OCI-LY1 (cell line): ENCODE measurements around the gene FBXO47.
"Not testable (repeated sequence)": the region's sequence is repeated elsewhere in the genome, so short reads cannot be mapped to it uniquely, and the experiment has no call there.

Experiments
- H2AFZ ChIP-seq: fragments of 200-600 bp; sonication (generic), shearing (Covaris generic); 2 replicates; pipeline ENCODE4 v1.6.0; 2014; ENCODE audit warnings: antibody characterized with exemption, mild to moderate bottlenecking, low read length
- H3F3A ChIP-seq: fragments of 200-600 bp; sonication (generic), shearing (Covaris generic); 2 replicates; pipeline ENCODE4 v1.6.0; 2014; ENCODE audit warnings: mild to moderate bottlenecking, antibody characterized with exemption, low read length, moderate library complexity; ENCODE audit not compliant: insufficient read depth
- H3K27ac ChIP-seq: fragments of 200-600 bp; sonication (generic); 2 replicates; pipeline ENCODE4 v1.5.1; 2014; ENCODE audit warnings: low read length, mixed run types, mild to moderate bottlenecking, low read depth; ENCODE audit not compliant: poor library complexity, severe bottlenecking
- H3K27me3 ChIP-seq: fragments of 200-600 bp; sonication (generic); 2 replicates; pipeline ENCODE4 v1.6.0; 2014; ENCODE audit warnings: antibody characterized with exemption, mild to moderate bottlenecking, low read length, moderate library complexity; ENCODE audit not compliant: insufficient read depth
- H3K36me3 ChIP-seq: fragments of 200-600 bp; sonication (generic); 2 replicates; pipeline ENCODE4 v1.6.1; 2014; ENCODE audit warnings: mild to moderate bottlenecking, antibody characterized with exemption, low read length, moderate library complexity, mixed read lengths; ENCODE audit not compliant: insufficient read depth
- H3K4me1 ChIP-seq: fragments of 200-600 bp; sonication (generic); 2 replicates; pipeline ENCODE4 v1.5.1; 2014; ENCODE audit warnings: mild to moderate bottlenecking, low read length, moderate library complexity; ENCODE audit not compliant: insufficient read depth, severe bottlenecking
- H3K4me2 ChIP-seq: fragments of 200-600 bp; sonication (generic), shearing (Covaris generic); 2 replicates; pipeline ENCODE4 v1.6.1; 2014; ENCODE audit warnings: low read length
- H3K4me3 ChIP-seq: fragments of 200-600 bp; sonication (generic); 2 replicates; pipeline ENCODE4 v1.5.1; 2014; ENCODE audit warnings: low read length, low read depth, mild to moderate bottlenecking, mixed read lengths; ENCODE audit not compliant: poor library complexity, severe bottlenecking
- H3K79me2 ChIP-seq: fragments of 200-600 bp; shearing (Covaris generic); 2 replicates; pipeline ENCODE4 v1.6.1; 2016; ENCODE audit warnings: mixed run types, low read length, mixed read lengths; ENCODE audit not compliant: insufficient read depth
- H3K9ac ChIP-seq: fragments of 200-600 bp; sonication (generic), shearing (Covaris generic); 2 replicates; pipeline ENCODE4 v1.6.1; 2014; ENCODE audit warnings: mild to moderate bottlenecking, low read length, mixed read lengths
- H3K9me2 ChIP-seq: fragments of 200-600 bp; sonication (generic), shearing (Covaris generic); 2 replicates; pipeline ENCODE4 v1.6.1; 2014; ENCODE audit warnings: low read depth, mild to moderate bottlenecking, low read length, mixed read lengths
- H3K9me3 ChIP-seq: fragments of 200-600 bp; shearing (Covaris generic); 2 replicates; pipeline ENCODE4 v1.6.1; 2014; ENCODE audit warnings: low read length, mixed read lengths
- H4K20me1 ChIP-seq: fragments of 200-600 bp; sonication (generic), shearing (Covaris generic); 2 replicates; pipeline ENCODE4 v1.6.0; 2016; ENCODE audit warnings: mild to moderate bottlenecking, low read length; ENCODE audit not compliant: insufficient read depth
- EZH2 ChIP-seq: fragments of 200-600 bp; sonication (generic), shearing (Covaris generic); IDR thresholded peaks from 2 replicates; pipeline ENCODE4 v1.8.0; 2017; ENCODE audit warnings: borderline replicate concordance, mixed run types, mild to moderate bottlenecking, antibody characterized with exemption, low read length, moderate library complexity, mixed read lengths
- TF ChIP-seq, protein P1 (sequence below): fragments of 200-600 bp; sonication (generic), shearing (Covaris generic); IDR thresholded peaks from 2 replicates; pipeline ENCODE4 v1.5.1; 2017; ENCODE audit warnings: mild to moderate bottlenecking, antibody characterized with exemption, low read length, moderate library complexity, mixed read lengths

The FBXO47 gene

DNA sequence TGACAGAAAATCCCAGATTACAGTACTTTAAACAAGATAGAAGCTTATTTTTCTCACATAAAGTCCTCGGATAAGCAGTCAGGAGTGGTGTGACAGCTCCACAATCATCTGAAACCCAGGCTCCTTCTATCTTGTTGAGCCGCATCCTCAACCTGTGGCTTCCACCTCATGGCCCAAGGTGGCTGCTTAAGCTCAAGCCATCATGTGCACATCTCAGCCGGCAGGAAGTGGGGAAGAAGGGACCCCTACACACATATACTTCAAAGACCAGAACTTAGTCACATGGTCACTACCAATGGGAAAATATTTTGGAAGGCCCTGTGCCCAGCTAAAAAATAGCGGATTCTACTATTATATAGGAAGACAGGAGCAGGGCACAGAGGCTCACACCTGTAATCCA, 11.0 kb upstream of the FBXO47 start:
- Histone ChIP-seq H3K4me2 (no peak overlapping the region), H2AFZ (no peak overlapping the region), H4K20me1 (no peaks in the 10 kb centered on the region), H3K9me2 (no peaks in the 10 kb centered on the region), H3F3A (no peaks in the 10 kb centered on the region), H3K9me3 (no peaks in the 10 kb centered on the region), H3K27ac (no peak overlapping the region), H3K36me3 (no peaks in the 10 kb centered on the region), H3K9ac (no peak overlapping the region), H3K79me2 (no peaks in the 10 kb centered on the region), H3K27me3 (no peaks in the 10 kb centered on the region), H3K4me1 (no peaks in the 10 kb centered on the region), H3K4me3 (no peak overlapping the region)
- no peak for TF ChIP-seq EZH2
- TF ChIP-seq, protein P1, sequence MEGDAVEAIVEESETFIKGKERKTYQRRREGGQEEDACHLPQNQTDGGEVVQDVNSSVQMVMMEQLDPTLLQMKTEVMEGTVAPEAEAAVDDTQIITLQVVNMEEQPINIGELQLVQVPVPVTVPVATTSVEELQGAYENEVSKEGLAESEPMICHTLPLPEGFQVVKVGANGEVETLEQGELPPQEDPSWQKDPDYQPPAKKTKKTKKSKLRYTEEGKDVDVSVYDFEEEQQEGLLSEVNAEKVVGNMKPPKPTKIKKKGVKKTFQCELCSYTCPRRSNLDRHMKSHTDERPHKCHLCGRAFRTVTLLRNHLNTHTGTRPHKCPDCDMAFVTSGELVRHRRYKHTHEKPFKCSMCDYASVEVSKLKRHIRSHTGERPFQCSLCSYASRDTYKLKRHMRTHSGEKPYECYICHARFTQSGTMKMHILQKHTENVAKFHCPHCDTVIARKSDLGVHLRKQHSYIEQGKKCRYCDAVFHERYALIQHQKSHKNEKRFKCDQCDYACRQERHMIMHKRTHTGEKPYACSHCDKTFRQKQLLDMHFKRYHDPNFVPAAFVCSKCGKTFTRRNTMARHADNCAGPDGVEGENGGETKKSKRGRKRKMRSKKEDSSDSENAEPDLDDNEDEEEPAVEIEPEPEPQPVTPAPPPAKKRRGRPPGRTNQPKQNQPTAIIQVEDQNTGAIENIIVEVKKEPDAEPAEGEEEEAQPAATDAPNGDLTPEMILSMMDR: no peak

DNA sequence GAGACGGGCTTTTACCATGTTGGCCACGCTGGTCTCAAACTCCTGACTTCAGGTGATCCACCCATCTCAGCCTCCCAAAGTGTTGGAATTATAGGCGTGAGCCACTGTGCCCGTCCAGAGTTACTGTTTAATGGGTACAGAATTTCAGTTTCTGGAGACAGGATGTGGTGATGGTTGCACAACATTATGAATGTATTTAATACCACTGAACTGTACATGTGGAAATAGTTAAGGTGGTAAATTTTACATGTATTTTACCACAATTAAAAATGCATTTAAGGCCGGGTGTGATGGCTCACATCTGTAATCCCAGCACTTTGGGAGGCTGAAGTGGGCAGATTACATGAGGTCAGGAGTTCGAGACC, 9.0 kb upstream of the FBXO47 start:
- H2AFZ ChIP-seq, H3K9me2 ChIP-seq, H3K4me3 ChIP-seq, H3K36me3 ChIP-seq, H3K27ac ChIP-seq, H3K27me3 ChIP-seq, H3K9ac ChIP-seq, H3K9me3 ChIP-seq, H3F3A ChIP-seq, H3K4me2 ChIP-seq, H3K4me1 ChIP-seq, H4K20me1 ChIP-seq, H3K79me2 ChIP-seq: not testable (repeated sequence)

DNA sequence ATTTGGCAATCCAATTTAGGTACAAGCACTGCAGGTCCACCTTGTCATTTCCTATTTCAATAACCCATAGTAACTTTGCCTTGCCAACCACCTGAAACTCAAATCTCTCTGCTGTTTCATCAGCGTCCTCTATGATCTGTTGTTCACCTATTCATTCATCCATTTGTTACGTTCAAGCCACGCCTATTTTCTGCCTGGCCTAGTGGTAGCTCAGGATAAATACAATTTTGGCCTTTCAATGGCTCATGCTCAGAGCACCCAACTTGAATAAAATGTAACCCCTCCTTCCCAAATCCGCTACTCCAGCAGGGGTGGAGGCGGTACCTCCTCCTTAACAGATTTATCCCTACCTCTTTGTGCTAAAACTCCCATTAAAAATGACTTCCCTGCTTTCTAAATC, 3.6 kb upstream of the FBXO47 start:
- no peak overlapping the region for H3K4me3 ChIP-seq
- no peaks in the 10 kb centered on the region for H3K9me2 ChIP-seq
- H3K4me1 ChIP-seq: peaks cover 10% of the 10 kb centered on the region
- no peaks in the 10 kb centered on the region for H3K9me3 ChIP-seq
- H4K20me1 ChIP-seq: no peaks in the 10 kb centered on the region
- no peak overlapping the region for H3K4me2 ChIP-seq
- no peak overlapping the region for H3K27ac ChIP-seq
- no peaks in the 10 kb centered on the region for H3K79me2 ChIP-seq
- peaks cover 8% of the 10 kb centered on the region; the same call in 1 of the 2 replicates for H3K27me3 ChIP-seq
- no peaks in the 10 kb centered on the region for H3K36me3 ChIP-seq
- no peaks in the 10 kb centered on the region for H3F3A ChIP-seq
- no peak overlapping the region for H2AFZ ChIP-seq
- no peak overlapping the region for H3K9ac ChIP-seq
- no peak for TF ChIP-seq EZH2
- TF ChIP-seq, protein P1: no peak

DNA sequence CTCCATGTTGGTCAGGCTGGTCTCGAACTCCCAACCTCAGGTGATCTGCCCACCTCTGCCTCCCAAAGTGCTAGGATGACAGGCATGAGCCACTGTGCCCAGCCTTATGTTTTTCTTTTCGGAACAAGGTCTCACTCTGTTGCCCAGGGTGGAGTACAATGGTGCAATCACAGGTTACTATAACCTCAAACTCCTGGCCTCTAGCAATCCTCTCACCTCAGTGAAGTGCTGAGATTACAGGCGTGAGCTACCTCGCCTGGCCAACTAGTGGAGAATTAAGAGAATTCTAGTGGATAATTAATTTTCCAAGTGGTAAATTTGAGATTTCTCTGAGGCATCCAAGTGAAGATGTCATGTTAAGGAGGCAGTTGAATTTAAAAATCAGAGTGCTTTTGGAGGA, 2.9 kb upstream of the FBXO47 start:
- no peaks in the 10 kb centered on the region for H3K9me2 ChIP-seq
- H3K79me2 ChIP-seq: no peaks in the 10 kb centered on the region
- no peaks in the 10 kb centered on the region for H3K9me3 ChIP-seq
- H3K4me2 ChIP-seq: no peak overlapping the region
- TF ChIP-seq, protein P1: no peak
- TF ChIP-seq EZH2: no peak
- H3K4me3 ChIP-seq: no peak overlapping the region
- no peaks in the 10 kb centered on the region for H4K20me1 ChIP-seq
- no peaks in the 10 kb centered on the region for H3K36me3 ChIP-seq
- no peak overlapping the region for H2AFZ ChIP-seq
- H3K27me3 ChIP-seq: peaks cover 8% of the 10 kb centered on the region; the same call in 1 of the 2 replicates
- H3K27ac ChIP-seq: no peak overlapping the region
- H3K4me1 ChIP-seq: peaks cover 10% of the 10 kb centered on the region
- H3K9ac ChIP-seq: no peak overlapping the region
- H3F3A ChIP-seq: no peaks in the 10 kb centered on the region
